HCEC 1CT (cell line): ENCODE data around the gene ERCC4.

Experiments
- DNase-seq: peaks from one replicate; pipeline ENCODE4 v3.0.0-alpha.2; 2017

Gene ERCC4

GRCh38 chr16:13995194-13995593 is 75.2 kb downstream of the ERCC4 start:
- DNase-seq: no peak

GRCh38 chr16:13996778-13997288 is 76.9 kb downstream of the ERCC4 start:
- DNase-seq: no peak

GRCh38 chr16:13997526-13997925 is 77.6 kb downstream of the ERCC4 start:
- DNase-seq: no peak

DNA sequence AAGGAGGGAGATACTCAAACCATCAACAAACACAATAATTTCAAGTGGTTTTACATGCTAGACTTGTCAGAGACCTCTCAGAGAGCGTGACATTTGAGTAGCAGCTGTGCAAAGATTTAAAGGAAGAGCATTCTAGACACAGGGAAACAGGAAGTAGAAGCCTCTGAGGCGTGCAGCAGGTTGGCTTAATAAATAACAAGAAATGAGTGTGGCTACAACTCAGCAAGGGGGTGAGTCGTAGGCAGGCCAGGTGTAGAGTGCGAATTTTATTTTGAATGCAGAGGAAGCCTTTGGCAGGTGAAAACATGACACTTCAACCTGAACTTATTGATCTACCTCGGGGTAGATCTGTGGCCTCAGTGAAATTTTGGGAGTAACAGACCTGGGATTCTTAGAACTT is 78.0 kb downstream of the ERCC4 start:
- no peak for DNase-seq

DNA sequence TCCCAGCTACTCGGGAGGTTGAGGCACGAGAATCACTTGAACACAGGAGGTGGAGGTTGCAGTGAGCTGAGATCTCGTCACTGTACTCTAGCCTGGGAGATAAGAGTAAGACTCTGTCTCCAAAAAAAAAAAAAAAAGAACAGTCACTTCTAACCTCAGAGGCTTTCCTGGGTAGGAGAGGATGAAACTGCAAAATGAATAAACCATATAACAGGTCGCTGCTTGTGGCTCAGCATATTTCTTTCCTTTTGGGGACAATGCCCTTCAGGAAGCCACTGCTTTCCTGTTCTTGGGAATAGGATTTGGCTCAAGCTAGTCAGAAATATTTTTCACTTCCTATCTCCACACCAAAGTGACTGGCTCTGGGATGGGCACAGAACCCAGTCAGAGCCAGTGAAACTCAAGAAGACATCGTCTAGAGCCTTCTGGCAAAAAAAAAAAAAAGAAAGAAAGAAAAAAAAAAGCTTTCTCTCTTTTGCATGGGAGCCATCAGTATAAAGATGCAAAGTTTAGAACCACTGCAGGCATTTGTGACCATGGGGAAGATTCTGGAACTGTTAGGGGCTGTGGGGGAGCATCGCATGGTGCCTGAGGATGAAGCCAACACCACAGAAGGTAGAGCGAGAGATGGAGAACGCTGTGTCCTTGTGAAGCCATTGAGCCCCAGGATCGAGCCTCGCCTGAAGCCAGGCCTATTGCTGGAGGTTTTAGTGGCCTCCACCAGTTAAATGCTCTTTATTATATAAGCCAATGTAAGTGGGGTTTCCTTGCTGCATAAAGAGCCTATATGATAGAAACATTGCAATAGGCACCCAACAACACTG is 79.3 kb downstream of the ERCC4 start:
- DNase-seq: no peak

DNA sequence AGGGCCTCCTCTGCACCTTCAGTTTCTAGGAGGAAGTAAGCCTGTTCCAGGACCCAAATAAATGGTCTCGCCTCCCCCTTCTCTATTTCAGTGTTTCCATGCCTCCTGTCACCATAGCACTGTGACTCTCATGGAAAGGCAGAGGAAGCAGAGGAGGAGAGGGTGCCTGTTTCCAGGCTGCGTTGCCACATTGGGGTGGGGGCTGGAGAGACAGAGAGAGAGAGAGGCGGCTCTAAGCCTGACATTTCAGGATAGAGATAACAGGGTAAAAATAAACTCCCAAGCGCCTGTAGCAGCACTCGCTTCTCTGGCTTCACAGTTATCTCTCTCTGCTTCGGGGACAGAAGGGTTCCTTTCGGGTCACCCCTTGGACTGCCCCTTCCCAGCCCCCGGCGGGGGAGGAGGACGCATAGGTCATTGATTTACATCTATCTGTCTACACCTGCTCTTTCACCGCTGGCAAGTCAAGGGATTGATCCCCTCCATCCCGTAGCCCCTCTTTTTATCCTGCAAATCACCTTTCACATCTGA is 80.0 kb downstream of the ERCC4 start:
- DNase-seq: no peak

- no peak for DNase-seq
These were observed 81.6 kb downstream of the ERCC4 start for GRCh38 chr16:14001521-14001920.
